ENCODE measurements around the gene STIMATE.

The STIMATE gene

GRCh38 chr3:52893723-52894122 is 3.6 kb downstream of the STIMATE start:
- DNase-seq = no peak

DNA sequence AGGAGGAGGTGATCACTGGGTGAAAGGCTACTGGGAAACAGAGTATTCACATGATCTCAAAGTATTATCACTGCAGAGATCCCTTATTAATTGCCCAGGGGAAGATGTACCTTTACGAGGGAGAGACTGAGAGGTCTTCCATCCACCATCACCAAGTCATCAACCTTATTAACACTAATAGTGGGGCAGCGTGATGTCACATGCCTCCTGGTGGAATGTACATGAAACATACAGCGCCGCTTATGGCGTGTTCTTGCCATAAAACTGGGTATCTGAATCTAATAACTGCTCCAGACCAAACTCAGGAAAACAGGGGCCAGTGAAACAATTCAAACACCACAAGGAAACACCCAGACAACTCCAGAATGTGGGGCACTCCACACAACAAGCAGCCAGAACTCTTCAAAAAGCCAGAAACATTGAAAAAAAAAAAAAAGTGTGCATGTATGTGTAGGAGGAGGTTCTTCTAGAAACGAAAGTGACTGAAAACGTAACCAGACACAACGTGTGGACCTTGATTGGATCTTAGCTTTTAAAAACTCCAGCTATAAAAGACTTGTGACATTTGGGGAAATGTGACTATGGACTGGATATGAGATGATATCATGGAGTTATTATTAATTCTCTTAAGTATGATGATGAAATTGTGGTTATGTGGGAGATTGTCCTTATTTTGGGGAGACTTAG is 4.6 kb downstream of the STIMATE start:
- peak; percentile 29 for DNase-seq

DNA sequence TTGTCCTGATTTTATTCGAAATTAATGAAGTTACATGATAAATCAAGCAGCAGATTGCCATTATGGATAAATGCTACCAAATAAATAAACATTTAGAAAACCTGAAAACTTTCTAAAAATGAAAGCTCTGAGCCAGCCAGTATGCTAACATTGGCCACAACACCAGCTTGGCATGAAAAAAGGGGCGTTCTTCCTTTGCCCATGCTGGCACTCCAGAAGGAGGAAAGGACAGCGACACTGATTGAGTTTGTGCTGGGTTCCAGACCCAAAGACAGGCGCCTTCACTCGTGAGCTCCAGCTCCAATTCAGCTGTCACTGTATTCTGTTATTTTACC is 5.1 kb downstream of the STIMATE start:
- no peak for DNase-seq

DNA sequence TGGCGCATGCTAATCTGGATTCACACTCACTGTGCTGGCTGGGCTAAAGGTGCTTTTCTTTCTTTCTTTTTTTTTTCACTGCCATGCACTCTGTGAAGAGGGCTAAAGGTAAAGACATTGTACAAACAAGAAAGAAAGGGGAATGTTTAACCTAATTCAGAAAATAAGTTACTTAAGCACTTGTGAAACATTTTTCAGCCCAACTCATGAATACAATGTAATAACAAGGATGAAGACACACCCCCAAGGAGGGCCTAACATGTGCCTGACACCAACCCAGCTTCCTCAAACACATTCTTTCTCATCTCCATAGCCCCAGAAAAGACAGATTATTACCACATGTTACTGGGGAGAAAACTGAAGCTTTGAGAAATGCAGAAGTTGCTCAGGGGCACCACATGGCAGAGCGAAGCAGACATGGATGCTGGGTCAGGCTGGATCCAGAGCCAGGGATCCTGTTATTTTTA is 5.7 kb downstream of the STIMATE start:
- no peak for DNase-seq

- no peak for DNase-seq
Measured at GRCh38 chr3:52891164-52891563, 6.2 kb downstream of the STIMATE start.

DNA sequence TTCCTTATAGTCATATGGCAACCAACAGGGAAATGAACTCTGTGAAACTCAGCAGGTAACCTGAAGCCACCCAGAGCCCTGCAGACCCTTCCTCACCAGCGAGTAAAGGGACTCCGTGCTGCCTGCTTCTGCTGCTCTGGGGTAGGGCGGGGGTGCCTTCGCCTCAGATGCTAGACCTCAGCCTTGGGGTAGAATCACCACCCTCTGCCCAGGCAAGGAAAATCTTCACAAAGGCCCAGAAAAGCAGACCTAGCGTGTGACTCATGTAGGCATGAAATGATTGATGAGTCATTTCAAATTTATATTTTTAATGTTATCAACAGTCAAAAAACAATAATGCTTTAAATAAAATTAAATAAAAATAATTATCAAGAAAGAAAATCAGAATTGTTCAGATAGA is 6.6 kb downstream of the STIMATE start:
- DNase-seq = no peak

GRCh38 chr3:52889901-52890300 is 7.4 kb downstream of the STIMATE start:
- DNase-seq = no peak

- DNase-seq = no peak
Measured at GRCh38 chr3:52887166-52887565, 10.2 kb downstream of the STIMATE start.

- no peak for DNase-seq
Measured at GRCh38 chr3:52886049-52886730, 11.2 kb downstream of the STIMATE start.

DNA sequence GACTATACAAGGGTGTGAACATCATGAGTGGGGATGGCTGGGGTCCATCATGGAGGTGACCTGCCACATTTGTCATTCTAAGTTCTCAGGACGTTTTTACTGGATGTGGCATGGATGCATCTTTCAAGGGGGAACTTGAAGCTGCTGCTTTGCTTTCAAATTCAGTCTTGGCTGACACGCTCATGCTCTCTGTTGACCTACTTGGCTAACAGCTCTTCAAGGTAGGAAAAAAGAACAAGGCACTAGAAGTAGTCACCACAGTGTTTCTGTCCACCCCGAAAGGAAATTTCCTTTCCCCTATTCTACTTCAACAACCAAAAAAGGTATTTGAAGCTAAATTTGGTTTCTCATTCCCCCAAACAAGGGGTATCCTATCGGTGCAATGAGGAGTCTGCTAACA is 15.0 kb downstream of the STIMATE start:
- no peak for DNase-seq

DNA sequence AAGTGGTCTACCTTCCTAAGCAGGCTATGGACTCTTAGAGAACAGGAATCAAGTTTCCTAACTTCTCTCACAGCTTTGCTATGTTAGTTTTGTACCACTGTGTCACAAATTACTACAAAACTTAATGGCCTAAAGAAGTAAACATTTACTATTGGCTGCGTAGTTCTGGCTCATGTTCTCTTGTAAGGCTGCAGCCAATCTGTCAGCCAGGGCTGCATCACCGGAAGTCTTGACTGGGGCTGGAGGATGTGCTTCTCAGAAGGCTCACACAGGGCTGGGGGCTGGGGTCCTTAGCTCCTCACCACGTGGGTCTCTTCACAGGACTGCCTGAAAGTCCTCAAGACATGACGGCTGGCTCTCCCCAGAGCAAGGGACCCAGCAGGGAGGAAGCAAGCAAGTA is 15.5 kb downstream of the STIMATE start:
- no peak for DNase-seq

- no peak for DNase-seq
Measured at GRCh38 chr3:52880474-52880873, 16.9 kb downstream of the STIMATE start.

- no peak for DNase-seq
Measured at GRCh38 chr3:52880047-52880446, 17.3 kb downstream of the STIMATE start.

DNA sequence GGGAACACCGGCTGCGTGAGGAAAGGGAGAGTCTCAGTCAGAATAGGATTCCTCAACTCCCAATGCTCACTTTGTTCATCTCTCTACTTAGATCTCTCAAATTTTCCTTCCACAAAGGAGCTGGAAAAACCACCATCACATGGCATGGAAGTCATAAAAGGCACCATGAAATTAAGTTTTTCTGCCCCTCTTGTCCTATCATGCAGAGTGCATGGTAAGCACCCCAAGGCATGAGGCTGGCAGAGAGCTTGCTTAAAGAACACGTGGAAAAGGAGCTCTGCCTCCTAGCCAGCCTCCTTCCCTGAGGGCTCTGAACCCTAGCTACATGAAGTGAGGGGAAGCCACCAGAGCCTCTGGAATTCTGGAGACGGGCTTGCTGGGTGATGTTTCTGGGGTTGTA is 17.8 kb downstream of the STIMATE start:
- DNase-seq = no peak

- DNase-seq = no peak
Measured at GRCh38 chr3:52879090-52879489, 18.3 kb downstream of the STIMATE start.

- DNase-seq = no peak
Measured at GRCh38 chr3:52877085-52877484, 20.3 kb downstream of the STIMATE start.

- no peak for DNase-seq
Measured at GRCh38 chr3:52874864-52875587, 22.3 kb downstream of the STIMATE start.

- no peak for DNase-seq
Measured at GRCh38 chr3:52874160-52874701, 23.1 kb downstream of the STIMATE start.

DNA sequence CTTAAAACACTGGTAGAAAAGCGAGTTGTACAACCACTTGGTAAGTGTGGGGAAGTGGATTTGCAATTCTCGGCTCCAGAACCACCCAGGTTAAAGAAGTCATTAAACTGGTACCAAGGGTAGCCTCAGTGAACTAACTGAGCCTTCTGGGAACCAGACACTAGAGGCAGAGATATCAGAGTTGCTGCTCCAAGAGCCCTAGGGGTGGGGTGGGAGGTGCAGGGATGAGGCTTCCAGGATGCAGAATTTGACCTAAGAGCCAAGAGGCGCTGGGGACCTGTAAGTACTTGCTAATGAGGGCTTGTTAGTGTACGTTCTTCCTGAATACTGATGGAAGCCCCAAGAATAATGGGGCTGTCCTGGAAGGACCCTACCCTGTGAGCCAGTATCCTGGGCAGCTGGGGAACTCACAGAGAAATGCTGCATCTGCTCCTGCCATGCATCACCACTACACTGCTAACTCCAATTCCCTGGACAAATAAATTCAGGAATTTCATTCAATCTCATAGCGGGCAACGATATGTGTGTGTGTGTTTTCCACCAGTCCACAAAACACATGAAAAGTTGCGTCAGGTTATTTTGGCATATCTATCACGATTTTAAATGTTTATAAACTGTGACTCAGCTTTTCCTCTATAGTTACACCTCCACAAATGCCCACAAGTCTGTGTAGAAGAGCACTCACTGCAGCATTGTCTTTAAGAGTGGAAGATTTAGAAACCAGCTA is 23.8 kb downstream of the STIMATE start:
- DNase-seq = no peak

GRCh38 chr3:52872245-52872644 is 25.1 kb downstream of the STIMATE start:
- DNase-seq = no peak

- no peak for DNase-seq
Measured at GRCh38 chr3:52871761-52872160, 25.6 kb downstream of the STIMATE start.

DNA sequence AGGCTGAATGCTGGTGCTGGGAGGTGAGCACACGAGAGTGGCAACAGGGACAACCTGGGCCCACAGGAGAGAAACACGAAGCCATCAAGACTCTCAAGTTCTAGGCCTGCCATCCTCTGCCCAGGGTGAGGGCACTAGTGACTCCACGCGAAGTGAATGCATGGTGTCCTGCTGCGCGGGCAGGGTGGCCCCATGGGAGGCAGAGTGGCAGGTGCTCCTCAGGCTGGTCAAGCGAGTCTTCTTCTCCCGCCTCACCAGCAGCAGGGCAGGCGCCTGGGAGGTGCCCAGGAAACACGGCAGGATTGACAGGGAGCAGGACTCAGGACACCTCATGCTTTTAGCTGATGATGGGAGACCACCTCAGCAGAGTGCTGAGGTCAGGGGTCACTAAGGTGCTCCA is 26.9 kb downstream of the STIMATE start:
- no peak for DNase-seq

DNA sequence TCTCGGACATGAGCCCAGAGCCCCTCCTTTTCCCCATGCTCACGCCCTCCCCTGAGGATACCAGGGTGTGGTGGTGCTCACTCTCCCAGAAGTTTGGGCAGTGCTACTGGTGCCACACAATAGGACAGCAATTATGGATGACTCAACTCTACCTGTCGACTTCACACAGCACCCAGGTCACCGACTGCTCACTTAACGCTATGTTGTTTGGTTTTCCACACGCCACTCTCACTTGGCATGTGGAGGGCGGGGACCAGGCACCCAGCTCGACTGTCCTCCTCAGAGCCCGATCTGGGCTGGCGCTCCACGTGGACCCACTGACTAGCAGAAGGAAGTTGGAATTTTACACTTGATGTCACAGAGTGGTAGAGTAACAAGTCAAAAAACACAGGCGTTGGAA is 30.9 kb downstream of the STIMATE start:
- DNase-seq = no peak

Measured in T-helper 9 cell (primary cell).